BJ (cell line): ENCODE data around the gene PARP1. TPM values are rescaled to one million over a fixed set of nuclear protein-coding genes. Genes with fewer than 3 reads are reported as not detected.

ENCODE experiments used
- CTCF ChIA-PET: fragments of 350-600 bp; formaldehyde crosslinking; extraction: SDS; loops from one replicate; lab custom pipeline; 2021; ENCODE audit warnings: antibody characterized with exemption, inconsistent platforms; lab: Yijun Ruan, JAX
- POLR2A ChIA-PET: fragments of 300-600 bp; sonication (Branson Sonifier 250); formaldehyde crosslinking; extraction: SDS; loops from one replicate; lab custom pipeline; 2021; ENCODE audit warnings: antibody characterized with exemption; lab: Charles Lee
- DNase-seq: peaks from one replicate; pipeline ENCODE4 v3.0.0-alpha.2; 2011; ENCODE audit warnings: low read depth
- H3K27me3 ChIP-seq: 2 replicates; pipeline ENCODE4 v1.6.0; 2011; ENCODE audit warnings: low read length; ENCODE audit not compliant: control insufficient read depth, insufficient read depth
- H3K36me3 ChIP-seq: 2 replicates; pipeline ENCODE4 v1.5.1; 2011; ENCODE audit warnings: low read length; ENCODE audit not compliant: control insufficient read depth, insufficient read depth
- H3K4me3 ChIP-seq: 2 replicates; pipeline ENCODE4 v1.5.1; 2011; ENCODE audit warnings: low read depth, mild to moderate bottlenecking, control low read depth, low read length
- polyA plus RNA-seq: library from polyadenylated mRNA; depleted of rRNA; stranded (reverse); fragments of >200 nt; gene quantifications from 2 replicates; pipeline ENCODE4 v1.2.3, GENCODE V29; 2011
- TF ChIP-seq, protein P1 (sequence below): IDR thresholded peaks from 2 replicates; pipeline ENCODE4 v1.5.1; 2011; ENCODE audit warnings: low read depth, mild to moderate bottlenecking, control low read depth, inconsistent platforms, low read length, moderate library complexity; ENCODE audit not compliant: insufficient read depth

PARP1 gene
- polyA plus RNA-seq, 1 experiment = 58.7 TPM

DNA sequence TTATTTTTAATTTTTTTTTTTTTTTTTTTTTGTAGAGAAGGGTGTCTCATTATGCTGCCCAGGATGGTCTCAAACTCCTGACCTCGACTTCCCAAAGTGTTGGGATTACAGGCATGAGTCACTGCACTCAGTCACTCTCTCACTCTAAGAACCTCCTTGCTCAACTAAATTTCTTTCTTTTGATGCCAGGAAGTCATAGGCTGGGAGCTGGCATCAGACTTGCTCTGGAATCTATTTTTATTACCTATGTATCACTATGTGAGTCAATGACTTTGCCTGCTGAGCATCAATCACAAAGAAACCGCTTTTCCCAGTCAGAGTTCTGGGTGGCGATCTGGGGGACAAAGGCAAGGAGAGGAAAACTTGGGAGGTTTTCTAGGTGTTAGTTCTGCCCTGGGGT is 35.5 kb upstream of the PARP1 start:
- POLR2A ChIA-PET = no interaction called here
- TF ChIP-seq, protein P1, sequence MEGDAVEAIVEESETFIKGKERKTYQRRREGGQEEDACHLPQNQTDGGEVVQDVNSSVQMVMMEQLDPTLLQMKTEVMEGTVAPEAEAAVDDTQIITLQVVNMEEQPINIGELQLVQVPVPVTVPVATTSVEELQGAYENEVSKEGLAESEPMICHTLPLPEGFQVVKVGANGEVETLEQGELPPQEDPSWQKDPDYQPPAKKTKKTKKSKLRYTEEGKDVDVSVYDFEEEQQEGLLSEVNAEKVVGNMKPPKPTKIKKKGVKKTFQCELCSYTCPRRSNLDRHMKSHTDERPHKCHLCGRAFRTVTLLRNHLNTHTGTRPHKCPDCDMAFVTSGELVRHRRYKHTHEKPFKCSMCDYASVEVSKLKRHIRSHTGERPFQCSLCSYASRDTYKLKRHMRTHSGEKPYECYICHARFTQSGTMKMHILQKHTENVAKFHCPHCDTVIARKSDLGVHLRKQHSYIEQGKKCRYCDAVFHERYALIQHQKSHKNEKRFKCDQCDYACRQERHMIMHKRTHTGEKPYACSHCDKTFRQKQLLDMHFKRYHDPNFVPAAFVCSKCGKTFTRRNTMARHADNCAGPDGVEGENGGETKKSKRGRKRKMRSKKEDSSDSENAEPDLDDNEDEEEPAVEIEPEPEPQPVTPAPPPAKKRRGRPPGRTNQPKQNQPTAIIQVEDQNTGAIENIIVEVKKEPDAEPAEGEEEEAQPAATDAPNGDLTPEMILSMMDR = no peak
- CTCF ChIA-PET = interaction anchor here (0.7 to 1.5 kb wide), 4 partner anchors 12 to 318 kb away, joined by 3 to 5 read pairs (median 3); partner anchors contain the start of genes PARP1 and STUM
- H3K36me3 ChIP-seq = no peaks in the 10 kb centered on the region
- DNase-seq = peak; percentile 21
- H3K27me3 ChIP-seq = no peaks in the 10 kb centered on the region; the same call in 1 of the 2 replicates
- no peak overlapping the region for H3K4me3 ChIP-seq

DNA sequence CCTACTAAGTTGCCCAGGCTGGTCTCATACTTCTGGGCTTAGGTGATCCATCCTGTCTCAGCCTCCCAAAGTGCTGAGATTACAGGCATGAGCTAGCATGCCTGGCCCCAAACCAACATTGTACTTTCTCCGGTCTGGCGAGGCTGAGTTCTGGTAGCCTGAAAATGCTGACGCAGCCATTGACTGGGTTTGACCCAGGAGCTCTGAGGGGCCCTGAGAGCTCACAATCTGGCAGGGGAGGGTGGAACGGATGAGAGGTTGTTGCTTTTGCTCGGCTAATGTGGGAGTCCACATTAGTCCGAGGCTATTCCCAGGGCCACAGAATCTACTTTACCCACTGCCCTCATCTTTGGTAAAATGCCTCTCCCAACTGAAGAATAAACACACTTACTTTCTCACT is 35.1 kb upstream of the PARP1 start:
- TF ChIP-seq, protein P1 = no peak
- CTCF ChIA-PET = interaction anchor here (1.0 kb wide), 1 partner anchor 105 kb away, joined by 3 read pairs; the partner anchor contains the start of gene STUM

DNA sequence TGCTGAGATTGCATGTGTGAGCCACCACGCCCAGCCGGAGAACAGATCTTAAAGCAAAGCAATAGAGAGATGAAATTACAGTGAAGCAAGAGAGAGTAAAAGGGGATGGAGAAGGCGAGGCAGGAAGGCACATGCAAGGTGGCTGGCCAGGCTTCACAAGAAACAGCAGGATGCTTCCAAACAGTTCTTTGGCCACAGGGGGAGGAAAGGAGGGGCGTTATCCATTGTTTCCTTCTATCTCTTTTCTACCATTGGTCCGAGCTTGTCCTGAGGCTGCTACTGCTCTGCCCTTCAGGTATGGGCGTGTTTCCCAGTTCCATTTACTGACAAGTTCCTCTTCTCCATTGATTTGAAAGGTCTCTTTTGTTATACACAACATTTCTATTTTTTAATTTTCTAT is 33.7 kb upstream of the PARP1 start:
- no peak overlapping the region for H3K4me3 ChIP-seq
- ChIA-PET CTCF (interaction anchor here (1.2 kb wide), 1 partner anchor 19 kb away, joined by 3 read pairs; no protein-coding TSS in a partner anchor), POLR2A (no interaction called here)
- no peaks in the 10 kb centered on the region; the same call in 1 of the 2 replicates for H3K27me3 ChIP-seq
- TF ChIP-seq, protein P1 = no peak
- no peak for DNase-seq
- no peaks in the 10 kb centered on the region for H3K36me3 ChIP-seq

More for the DNA sequence above, 35.1 kb upstream of the PARP1 start:
- POLR2A ChIA-PET = no interaction called here
- Histone ChIP-seq H3K4me3 (no peak overlapping the region), H3K27me3 (no peaks in the 10 kb centered on the region; the same call in 1 of the 2 replicates), H3K36me3 (no peaks in the 10 kb centered on the region)
- DNase-seq = no peak

DNA sequence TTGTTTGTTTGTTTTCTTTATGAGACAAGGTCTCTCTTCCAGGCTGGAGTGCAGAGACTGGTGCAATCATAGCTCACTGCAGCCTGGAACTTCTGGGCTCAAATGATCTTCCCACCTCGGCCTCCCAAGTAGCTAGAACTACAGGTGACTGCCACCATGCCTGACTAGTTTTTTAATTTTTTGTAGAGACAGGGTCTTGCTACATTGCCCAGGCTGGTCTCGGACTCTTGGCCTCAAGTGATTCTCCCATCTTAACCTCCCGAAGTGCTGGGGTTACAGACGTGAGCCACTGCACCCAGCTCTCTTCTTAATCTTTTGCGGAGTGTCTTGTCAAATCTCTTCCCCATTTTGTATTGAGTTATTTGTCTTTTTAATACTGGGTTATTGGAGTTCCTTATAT is 32.6 kb upstream of the PARP1 start:
- DNase-seq = no peak
- no peaks in the 10 kb centered on the region; the same call in 1 of the 2 replicates for H3K27me3 ChIP-seq
- ChIA-PET POLR2A (no interaction called here), CTCF (interaction anchor here (0.7 kb wide), 1 partner anchor 16 kb away, joined by 3 read pairs; no protein-coding TSS in a partner anchor)
- H3K36me3 ChIP-seq = no peaks in the 10 kb centered on the region
- H3K4me3 ChIP-seq = no peak overlapping the region
- TF ChIP-seq, protein P1 = no peak

DNA sequence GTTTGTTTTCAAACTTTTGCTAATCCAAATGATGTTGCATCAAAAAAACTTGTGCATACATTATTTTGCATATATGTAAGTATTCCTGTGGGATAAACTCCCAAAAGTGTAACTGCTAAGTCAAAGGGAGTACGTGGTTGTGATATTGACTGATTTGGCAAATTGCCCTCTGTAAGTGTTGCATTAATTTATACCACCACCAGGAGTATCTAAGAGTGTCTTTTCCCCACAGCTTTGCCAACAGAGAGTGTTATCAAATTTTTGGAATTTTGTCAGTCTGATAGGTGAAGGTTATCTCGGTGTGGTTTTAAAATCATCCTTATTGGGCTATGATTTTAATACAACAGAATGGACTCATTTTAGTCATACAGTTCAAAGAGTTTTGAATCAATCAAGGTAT is 30.1 kb upstream of the PARP1 start:
- POLR2A ChIA-PET = no interaction called here
- H3K27me3 ChIP-seq = no peaks in the 10 kb centered on the region
- no peak overlapping the region for H3K4me3 ChIP-seq
- no peak for DNase-seq
- CTCF ChIA-PET = interaction anchor here (3.0 kb wide), 1 partner anchor 13 kb away, joined by 9 read pairs; no protein-coding TSS in a partner anchor
- H3K36me3 ChIP-seq = no peaks in the 10 kb centered on the region
- TF ChIP-seq, protein P1 = 0 out of 2 replicates have a peak, but pooled peaks have one; percentile 14
